GM12874 (cell line): Measurements from ENCODE around the gene MOAP1.

Source experiments
- CTCF ChIP-seq: IDR thresholded peaks from 2 replicates; pipeline ENCODE4 v1.5.1; 2011; ENCODE audit warnings: low read depth, mild to moderate bottlenecking, control low read depth, low read length, moderate library complexity; ENCODE audit not compliant: insufficient read depth

Gene MOAP1

GRCh38 chr14:93153121-93153520, 31.6 kb downstream of the MOAP1 start:
- TF ChIP-seq CTCF: no peak

- TF ChIP-seq CTCF: no peak
Observed at GRCh38 chr14:93150227-93151208, 34.2 kb downstream of the MOAP1 start.

DNA sequence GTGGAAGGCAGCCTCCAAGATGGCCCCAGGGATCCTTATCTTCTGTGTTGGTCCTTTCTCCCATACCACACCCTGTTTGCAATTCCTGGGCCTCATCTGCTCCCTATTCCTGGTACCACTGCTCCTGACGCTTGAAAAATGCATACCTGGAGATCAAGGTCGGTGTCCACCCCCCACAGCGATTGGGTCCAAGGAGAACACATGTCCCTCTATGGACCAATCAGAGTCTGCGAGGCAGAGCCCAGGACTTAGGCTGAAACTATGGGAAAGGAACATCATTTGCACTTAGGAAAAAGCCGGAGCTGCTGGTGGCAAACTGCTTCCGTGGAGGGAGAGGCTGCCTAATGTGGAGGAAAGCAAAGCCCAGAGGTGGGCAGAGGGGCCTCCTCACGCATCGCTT, 35.7 kb downstream of the MOAP1 start:
- no peak for TF ChIP-seq CTCF

- TF ChIP-seq CTCF: no peak
Observed at GRCh38 chr14:93146119-93146518, 38.6 kb downstream of the MOAP1 start.

GRCh38 chr14:93142854-93143652, 41.6 kb downstream of the MOAP1 start:
- no peak for TF ChIP-seq CTCF

- no peak for TF ChIP-seq CTCF
Observed at GRCh38 chr14:93137864-93138263, 46.8 kb downstream of the MOAP1 start.

DNA sequence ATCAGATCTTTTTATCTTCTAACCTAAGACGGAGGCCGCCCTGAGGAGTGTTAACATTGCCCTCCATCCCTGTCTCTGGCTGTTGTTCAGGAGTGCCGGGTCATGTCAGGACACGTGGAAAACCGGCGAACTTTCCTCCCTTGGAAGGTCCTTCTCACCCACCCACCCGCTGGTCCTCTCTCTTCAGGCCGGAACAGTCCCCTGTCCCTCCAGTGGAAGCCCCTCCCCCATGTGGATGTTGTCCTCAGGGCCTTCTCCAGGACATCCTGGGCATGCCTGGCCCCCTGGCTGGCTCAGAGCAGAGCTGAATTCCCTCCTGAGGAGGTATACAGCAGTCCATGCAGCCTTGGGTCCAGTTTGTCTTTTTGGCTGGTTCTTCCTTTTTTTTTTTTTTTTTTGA, 48.7 kb downstream of the MOAP1 start:
- TF ChIP-seq CTCF: no peak
